ENCODE results near the gene TGFB2. TPM values are rescaled to one million over a fixed set of nuclear protein-coding genes. Genes with fewer than 3 reads are reported as not detected.

The TGFB2 gene
- total RNA-seq, 1 experiment from 2014 or later = not detected

DNA sequence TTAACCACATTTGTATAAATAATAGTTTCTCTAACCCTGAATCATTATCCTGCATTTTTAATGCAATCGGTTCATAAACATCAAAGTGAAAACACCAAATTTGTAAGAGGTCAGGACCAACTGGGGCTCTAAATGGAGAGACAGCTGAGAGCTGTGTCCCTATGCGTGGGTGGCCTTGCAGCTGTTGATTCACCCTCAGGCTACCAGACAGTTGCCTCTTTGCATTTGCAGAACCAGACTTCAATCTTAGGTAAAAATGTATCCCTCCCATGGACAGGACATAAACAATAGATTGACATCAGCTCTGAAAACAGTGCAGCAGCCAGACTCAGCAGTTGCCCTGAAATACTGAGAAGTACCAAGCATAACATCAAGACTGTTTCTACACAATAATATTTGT is 8.8 kb upstream of the TGFB2 start:
- Histone ChIP-seq H3K4me2 (ENCODE audit: insufficient read depth, insufficient read length, low read length) (no peak overlapping the region), H2BK20ac (ENCODE audit: low read depth, low read length, poor library complexity, severe bottlenecking) (no peak overlapping the region), H2BK5ac (ENCODE audit: insufficient read length, low read length) (no peak overlapping the region), H3T11ph (ENCODE audit: low read length) (no peak overlapping the region), H3K27me3 (ENCODE audit: insufficient read depth, low read length) (no peaks in the 10 kb centered on the region), H3K4ac (ENCODE audit: low read depth, low read length) (no peak overlapping the region), H4K20me1 (ENCODE audit: control insufficient read depth, insufficient read depth, insufficient read length) (no peaks in the 10 kb centered on the region), H2BK120ac (ENCODE audit: low read depth, low read length, poor library complexity, severe bottlenecking) (no peak overlapping the region), H3K9me3 (ENCODE audit: control insufficient read depth, low read depth, low read length) (no peaks in the 10 kb centered on the region), H4K91ac (ENCODE audit: insufficient read length, low read depth, low read length) (no peak overlapping the region), H3K23ac (ENCODE audit: insufficient read length, low read depth, low read length) (no peak overlapping the region), H2BK15ac (ENCODE audit: low read depth, low read length) (no peak overlapping the region), H4K5ac (ENCODE audit: insufficient read length, low read depth, low read length) (no peak overlapping the region), H3K9ac (ENCODE audit: extremely low read depth, insufficient read length, low read length) (no peak overlapping the region), H2BK12ac (ENCODE audit: insufficient read length, low read depth, low read length) (no peak overlapping the region), H3K23me2 (ENCODE audit: insufficient read length, low read depth, low read length, poor library complexity, severe bottlenecking) (no peaks in the 10 kb centered on the region), H3K18ac (ENCODE audit: insufficient read length, low read depth, low read length) (no peak overlapping the region), H3K27ac (ENCODE audit: insufficient read length, low read depth, low read length) (no peak overlapping the region), H4K8ac (replicated peaks; ENCODE audit: insufficient read length, low read depth, low read length) (no peak overlapping the region), H3K4me1 (ENCODE audit: insufficient read depth, low read length) (no peaks in the 10 kb centered on the region), H3K56ac (ENCODE audit: insufficient read length, low read depth, low read length) (no peak overlapping the region), H2AK5ac (ENCODE audit: insufficient read length, low read length) (no peak overlapping the region), H3K14ac (ENCODE audit: insufficient read depth, low read length) (no peak overlapping the region), H2AFZ (ENCODE audit: low read length) (no peak overlapping the region), H3K79me2 (ENCODE audit: insufficient read depth, low read length) (no peaks in the 10 kb centered on the region), H3K79me1 (ENCODE audit: insufficient read depth, low read depth, low read length, poor library complexity, severe bottlenecking) (no peaks in the 10 kb centered on the region)
- TF ChIP-seq, protein P1, sequence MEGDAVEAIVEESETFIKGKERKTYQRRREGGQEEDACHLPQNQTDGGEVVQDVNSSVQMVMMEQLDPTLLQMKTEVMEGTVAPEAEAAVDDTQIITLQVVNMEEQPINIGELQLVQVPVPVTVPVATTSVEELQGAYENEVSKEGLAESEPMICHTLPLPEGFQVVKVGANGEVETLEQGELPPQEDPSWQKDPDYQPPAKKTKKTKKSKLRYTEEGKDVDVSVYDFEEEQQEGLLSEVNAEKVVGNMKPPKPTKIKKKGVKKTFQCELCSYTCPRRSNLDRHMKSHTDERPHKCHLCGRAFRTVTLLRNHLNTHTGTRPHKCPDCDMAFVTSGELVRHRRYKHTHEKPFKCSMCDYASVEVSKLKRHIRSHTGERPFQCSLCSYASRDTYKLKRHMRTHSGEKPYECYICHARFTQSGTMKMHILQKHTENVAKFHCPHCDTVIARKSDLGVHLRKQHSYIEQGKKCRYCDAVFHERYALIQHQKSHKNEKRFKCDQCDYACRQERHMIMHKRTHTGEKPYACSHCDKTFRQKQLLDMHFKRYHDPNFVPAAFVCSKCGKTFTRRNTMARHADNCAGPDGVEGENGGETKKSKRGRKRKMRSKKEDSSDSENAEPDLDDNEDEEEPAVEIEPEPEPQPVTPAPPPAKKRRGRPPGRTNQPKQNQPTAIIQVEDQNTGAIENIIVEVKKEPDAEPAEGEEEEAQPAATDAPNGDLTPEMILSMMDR (conservative IDR thresholded peaks at IDR 0.05) = no peak
- H3K27me3 Mint-ChIP-seq (ENCODE audit: low read depth) = no peaks in the 10 kb centered on the region
- DNase-seq = no peak
- peaks cover 9 to 16% (median 14%) of the 10 kb centered on the region in 3 experiments; a peak in 6 of 7 replicates for H3K36me3 Mint-ChIP-seq (ENCODE audit: insufficient read depth in 1 of 3, low read depth in 3 of 3)
- no CpG with 5 or more reads among the region's 2 CpGs for WGBS (ENCODE audit: extremely low coverage, insufficient read length, low lambda C conversion rate)
- no peak overlapping the region for H3K4me3 Mint-ChIP-seq
- H3K4me1 Mint-ChIP-seq = peaks cover 18 to 19% of the 10 kb centered on the region in 2 experiments
- no peak overlapping the region; a peak in 1 of 7 replicates for H3K27ac Mint-ChIP-seq
- no peaks in the 10 kb centered on the region for H3K9me3 Mint-ChIP-seq
